ENCODE measurements around the gene COQ8A.

DNA sequence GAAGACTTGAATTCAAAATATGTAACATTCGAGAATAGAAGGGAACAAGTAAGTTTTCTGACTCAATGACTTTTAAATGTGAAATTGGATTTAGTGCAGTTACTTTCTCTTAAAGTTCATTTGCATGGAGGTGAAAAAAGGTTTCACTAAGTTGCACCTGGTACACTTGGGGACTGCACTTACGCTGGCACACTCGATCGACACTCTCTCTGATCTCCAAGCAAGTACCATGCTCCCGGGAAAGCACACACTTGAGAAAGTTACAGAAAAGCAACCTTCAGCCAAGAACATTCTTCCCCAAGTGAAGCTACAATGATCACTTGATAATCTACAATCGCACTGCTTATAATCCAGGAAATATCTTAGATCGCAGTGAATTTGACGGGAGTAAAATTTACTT is 63.1 kb downstream of the COQ8A start:
- TF ChIP-seq CTCF (conservative IDR thresholded peaks at IDR 0.05; ENCODE audit: low read depth in 2 of 2) (no peak), REST (IDR thresholded peaks at IDR 0.05; ENCODE audit: unreplicated experiment) (no peak), EZH2 (IDR thresholded peaks at IDR 0.05; ENCODE audit: low read depth, unreplicated experiment) (no peak), CREB1 (CRISPR knock-in tag; IDR thresholded peaks at IDR 0.05; ENCODE audit: low read depth) (no peak), JUNB (IDR thresholded peaks at IDR 0.05; ENCODE audit: unreplicated experiment) (no peak), POLR2AphosphoS5 (IDR thresholded peaks at IDR 0.05; ENCODE audit: low read depth) (no peak), ZNF331 (CRISPR knock-in tag; IDR thresholded peaks at IDR 0.05; ENCODE audit: low read depth) (no peak), ETS1 (IDR thresholded peaks at IDR 0.05) (no peak), EZH2phosphoT487 (IDR thresholded peaks at IDR 0.05; ENCODE audit: unreplicated experiment) (no peak), STAT1 (IDR thresholded peaks at IDR 0.05; ENCODE audit: unreplicated experiment) (no peak), ZNF114 (CRISPR knock-in tag; IDR thresholded peaks at IDR 0.05) (no peak), NANOG (IDR thresholded peaks at IDR 0.05; ENCODE audit: borderline replicate concordance) (no peak)
- TF ChIP-seq, protein P1, sequence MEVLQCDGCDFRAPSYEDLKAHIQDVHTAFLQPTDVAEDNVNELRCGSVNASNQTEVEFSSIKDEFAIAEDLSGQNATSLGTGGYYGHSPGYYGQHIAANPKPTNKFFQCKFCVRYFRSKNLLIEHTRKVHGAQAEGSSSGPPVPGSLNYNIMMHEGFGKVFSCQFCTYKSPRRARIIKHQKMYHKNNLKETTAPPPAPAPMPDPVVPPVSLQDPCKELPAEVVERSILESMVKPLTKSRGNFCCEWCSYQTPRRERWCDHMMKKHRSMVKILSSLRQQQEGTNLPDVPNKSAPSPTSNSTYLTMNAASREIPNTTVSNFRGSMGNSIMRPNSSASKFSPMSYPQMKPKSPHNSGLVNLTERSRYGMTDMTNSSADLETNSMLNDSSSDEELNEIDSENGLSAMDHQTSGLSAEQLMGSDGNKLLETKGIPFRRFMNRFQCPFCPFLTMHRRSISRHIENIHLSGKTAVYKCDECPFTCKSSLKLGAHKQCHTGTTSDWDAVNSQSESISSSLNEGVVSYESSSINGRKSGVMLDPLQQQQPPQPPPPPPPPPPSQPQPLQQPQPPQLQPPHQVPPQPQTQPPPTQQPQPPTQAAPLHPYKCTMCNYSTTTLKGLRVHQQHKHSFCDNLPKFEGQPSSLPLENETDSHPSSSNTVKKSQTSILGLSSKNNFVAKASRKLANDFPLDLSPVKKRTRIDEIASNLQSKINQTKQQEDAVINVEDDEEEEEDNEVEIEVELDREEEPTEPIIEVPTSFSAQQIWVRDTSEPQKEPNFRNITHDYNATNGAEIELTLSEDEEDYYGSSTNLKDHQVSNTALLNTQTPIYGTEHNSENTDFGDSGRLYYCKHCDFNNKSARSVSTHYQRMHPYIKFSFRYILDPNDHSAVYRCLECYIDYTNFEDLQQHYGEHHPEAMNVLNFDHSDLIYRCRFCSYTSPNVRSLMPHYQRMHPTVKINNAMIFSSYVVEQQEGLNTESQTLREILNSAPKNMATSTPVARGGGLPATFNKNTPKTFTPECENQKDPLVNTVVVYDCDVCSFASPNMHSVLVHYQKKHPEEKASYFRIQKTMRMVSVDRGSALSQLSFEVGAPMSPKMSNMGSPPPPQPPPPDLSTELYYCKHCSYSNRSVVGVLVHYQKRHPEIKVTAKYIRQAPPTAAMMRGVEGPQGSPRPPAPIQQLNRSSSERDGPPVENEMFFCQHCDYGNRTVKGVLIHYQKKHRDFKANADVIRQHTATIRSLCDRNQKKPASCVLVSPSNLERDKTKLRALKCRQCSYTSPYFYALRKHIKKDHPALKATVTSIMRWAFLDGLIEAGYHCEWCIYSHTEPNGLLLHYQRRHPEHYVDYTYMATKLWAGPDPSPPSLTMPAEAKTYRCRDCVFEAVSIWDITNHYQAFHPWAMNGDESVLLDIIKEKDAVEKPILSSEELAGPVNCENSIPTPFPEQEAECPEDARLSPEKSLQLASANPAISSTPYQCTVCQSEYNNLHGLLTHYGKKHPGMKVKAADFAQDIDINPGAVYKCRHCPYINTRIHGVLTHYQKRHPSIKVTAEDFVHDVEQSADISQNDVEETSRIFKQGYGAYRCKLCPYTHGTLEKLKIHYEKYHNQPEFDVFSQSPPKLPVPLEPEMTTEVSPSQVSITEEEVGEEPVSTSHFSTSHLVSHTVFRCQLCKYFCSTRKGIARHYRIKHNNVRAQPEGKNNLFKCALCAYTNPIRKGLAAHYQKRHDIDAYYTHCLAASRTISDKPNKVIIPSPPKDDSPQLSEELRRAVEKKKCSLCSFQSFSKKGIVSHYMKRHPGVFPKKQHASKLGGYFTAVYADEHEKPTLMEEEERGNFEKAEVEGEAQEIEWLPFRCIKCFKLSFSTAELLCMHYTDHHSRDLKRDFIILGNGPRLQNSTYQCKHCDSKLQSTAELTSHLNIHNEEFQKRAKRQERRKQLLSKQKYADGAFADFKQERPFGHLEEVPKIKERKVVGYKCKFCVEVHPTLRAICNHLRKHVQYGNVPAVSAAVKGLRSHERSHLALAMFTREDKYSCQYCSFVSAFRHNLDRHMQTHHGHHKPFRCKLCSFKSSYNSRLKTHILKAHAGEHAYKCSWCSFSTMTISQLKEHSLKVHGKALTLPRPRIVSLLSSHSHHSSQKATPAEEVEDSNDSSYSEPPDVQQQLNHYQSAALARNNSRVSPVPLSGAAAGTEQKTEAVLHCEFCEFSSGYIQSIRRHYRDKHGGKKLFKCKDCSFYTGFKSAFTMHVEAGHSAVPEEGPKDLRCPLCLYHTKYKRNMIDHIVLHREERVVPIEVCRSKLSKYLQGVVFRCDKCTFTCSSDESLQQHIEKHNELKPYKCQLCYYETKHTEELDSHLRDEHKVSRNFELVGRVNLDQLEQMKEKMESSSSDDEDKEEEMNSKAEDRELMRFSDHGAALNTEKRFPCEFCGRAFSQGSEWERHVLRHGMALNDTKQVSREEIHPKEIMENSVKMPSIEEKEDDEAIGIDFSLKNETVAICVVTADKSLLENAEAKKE (CRISPR knock-in tag; IDR thresholded peaks at IDR 0.05): no peak
